ENCODE measurements around the gene ZMYND10.

The ZMYND10 gene

GRCh38 chr3:50292159-50293078 lies 53.1 kb downstream of the ZMYND10 start, which contains the start of gene IFRD2:
Gene IFRD2 (minus strand): TSS chr3:50292429. CDS start chr3:50292274, 155 bp downstream.
- Histone ChIP-seq H3K36me3 (ENCODE audit: control insufficient read depth, insufficient read depth, low read length) (peaks cover 40% of the 10 kb centered on the region), H3K9me3 (ENCODE audit: control insufficient read depth, low read length) (no peaks in the 10 kb centered on the region), H3K4me1 (ENCODE audit: control insufficient read depth, insufficient read depth, low read length, poor library complexity, severe bottlenecking) (peaks cover 5% of the 10 kb centered on the region), H3K4me3 (ENCODE audit: extremely low read depth, insufficient read depth, low read length, poor library complexity, severe bottlenecking) (peak within 1 kb of the TSS; percentile 80), H3K27ac (ENCODE audit: low read depth, low read length, severe bottlenecking) (peak within 1 kb of the TSS; percentile 71)
- 5 to 9% methylated on average over 32 to 60 of the region's 67 CpGs for WGBS, 2 experiments (ENCODE audit: insufficient coverage in 2 of 2)

Data from mesodermal cell (in vitro differentiated cells).